Thyroid gland (tissue), 4 donors: ENCODE measurements around the gene THAP4.

ENCODE experiments used
- POLR2A ChIP-seq, 2 donors: fragments of 450-650 bp; IDR thresholded peaks; one replicate each; pipeline ENCODE4 v1.6.1; 2017; ENCODE audit warnings: antibody characterized with exemption in 2 of 2, mild to moderate bottlenecking in 2 of 2, moderate library complexity in 1 of 2
- TF ChIP-seq, protein P1 (sequence below), 6 experiments: fragments of 200-600 bp in 3 of 6; fragments of 450-650 bp in 3 of 6; sonication (generic) in 3 of 6; IDR thresholded peaks; one replicate each; pipeline ENCODE4 v1.5.1; 2016 to 2019; ENCODE audit warnings: antibody characterized with exemption in 6 of 6, mild to moderate bottlenecking in 2 of 6, inconsistent platforms in 1 of 6, moderate library complexity in 1 of 6

DNA sequence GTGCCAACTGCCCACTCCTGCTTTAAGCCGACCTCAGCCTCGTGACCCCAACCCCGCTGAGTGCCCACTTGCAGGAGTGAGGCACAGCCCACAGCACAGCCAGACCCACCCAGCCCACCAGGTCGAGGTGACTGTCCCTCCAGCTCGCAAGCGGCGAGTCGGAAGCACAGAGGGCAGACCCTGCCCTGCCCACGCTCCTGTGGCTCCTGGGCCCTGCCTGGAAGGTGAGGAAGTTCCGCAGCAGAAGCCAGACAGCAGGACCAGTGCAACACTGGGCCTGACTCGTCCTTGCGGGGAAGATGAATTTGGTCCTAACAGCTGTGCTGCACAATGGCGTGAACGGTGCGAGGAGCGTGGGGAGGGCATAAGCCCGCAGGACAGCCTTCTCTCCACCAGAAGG is 39.7 kb upstream of the THAP4 start:
- TF ChIP-seq, protein P1, sequence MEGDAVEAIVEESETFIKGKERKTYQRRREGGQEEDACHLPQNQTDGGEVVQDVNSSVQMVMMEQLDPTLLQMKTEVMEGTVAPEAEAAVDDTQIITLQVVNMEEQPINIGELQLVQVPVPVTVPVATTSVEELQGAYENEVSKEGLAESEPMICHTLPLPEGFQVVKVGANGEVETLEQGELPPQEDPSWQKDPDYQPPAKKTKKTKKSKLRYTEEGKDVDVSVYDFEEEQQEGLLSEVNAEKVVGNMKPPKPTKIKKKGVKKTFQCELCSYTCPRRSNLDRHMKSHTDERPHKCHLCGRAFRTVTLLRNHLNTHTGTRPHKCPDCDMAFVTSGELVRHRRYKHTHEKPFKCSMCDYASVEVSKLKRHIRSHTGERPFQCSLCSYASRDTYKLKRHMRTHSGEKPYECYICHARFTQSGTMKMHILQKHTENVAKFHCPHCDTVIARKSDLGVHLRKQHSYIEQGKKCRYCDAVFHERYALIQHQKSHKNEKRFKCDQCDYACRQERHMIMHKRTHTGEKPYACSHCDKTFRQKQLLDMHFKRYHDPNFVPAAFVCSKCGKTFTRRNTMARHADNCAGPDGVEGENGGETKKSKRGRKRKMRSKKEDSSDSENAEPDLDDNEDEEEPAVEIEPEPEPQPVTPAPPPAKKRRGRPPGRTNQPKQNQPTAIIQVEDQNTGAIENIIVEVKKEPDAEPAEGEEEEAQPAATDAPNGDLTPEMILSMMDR (IDR thresholded peaks at IDR 0.05): no peak
- TF ChIP-seq POLR2A (IDR thresholded peaks at IDR 0.05): no peak
